ENCODE measurements around the gene TSPO2. TPM values are rescaled to one million over a fixed set of nuclear protein-coding genes. Genes with fewer than 3 reads are reported as not detected.

Gene TSPO2
- polyA plus RNA-seq, 3 donors: not detected

DNA sequence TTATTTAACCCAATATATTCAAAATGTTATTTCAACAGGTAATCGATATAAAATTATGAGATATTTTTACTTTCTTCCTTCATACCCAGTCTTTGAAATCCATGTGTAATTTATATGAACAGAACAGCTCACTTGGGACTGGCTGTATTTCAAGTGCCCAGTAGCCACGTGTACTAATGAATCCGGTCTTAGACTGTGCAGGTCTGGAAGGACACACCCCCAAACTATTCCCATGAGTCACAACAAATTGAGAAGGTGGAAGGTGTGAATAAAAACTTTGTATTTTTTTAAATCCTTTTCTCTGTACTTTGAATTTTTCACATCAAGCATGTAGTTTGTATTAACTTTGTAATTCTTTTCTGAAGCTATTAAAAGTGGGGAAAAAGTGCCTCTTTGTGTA, 6.1 kb upstream of the TSPO2 start:
- TF ChIP-seq, protein P1, sequence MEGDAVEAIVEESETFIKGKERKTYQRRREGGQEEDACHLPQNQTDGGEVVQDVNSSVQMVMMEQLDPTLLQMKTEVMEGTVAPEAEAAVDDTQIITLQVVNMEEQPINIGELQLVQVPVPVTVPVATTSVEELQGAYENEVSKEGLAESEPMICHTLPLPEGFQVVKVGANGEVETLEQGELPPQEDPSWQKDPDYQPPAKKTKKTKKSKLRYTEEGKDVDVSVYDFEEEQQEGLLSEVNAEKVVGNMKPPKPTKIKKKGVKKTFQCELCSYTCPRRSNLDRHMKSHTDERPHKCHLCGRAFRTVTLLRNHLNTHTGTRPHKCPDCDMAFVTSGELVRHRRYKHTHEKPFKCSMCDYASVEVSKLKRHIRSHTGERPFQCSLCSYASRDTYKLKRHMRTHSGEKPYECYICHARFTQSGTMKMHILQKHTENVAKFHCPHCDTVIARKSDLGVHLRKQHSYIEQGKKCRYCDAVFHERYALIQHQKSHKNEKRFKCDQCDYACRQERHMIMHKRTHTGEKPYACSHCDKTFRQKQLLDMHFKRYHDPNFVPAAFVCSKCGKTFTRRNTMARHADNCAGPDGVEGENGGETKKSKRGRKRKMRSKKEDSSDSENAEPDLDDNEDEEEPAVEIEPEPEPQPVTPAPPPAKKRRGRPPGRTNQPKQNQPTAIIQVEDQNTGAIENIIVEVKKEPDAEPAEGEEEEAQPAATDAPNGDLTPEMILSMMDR (IDR thresholded peaks at IDR 0.05): no peak
- Histone ChIP-seq H3K27ac (ENCODE audit: low read depth in 1 of 2, low read length in 2 of 2) (no peak overlapping the region), H3K27me3 (ENCODE audit: control insufficient read depth in 2 of 2, insufficient read depth in 2 of 2, low read length in 2 of 2) (no peaks in the 10 kb centered on the region), H3K4me3 (replicated peaks in 1 of 3; ENCODE audit: low read depth in 2 of 3, low read length in 3 of 3) (no peak overlapping the region), H3K36me3 (replicated peaks in 1 of 2; ENCODE audit: control insufficient read depth in 1 of 2, insufficient read depth in 2 of 2, low read length in 2 of 2) (no peaks in the 10 kb centered on the region), H3K4me2 (replicated peaks; ENCODE audit: extremely low read depth, low read length, poor library complexity, severe bottlenecking) (no peak overlapping the region), H4K20me1 (ENCODE audit: insufficient read depth, low read length) (no peaks in the 10 kb centered on the region), H3K79me2 (ENCODE audit: insufficient read depth, low read length) (no peaks in the 10 kb centered on the region), H2AFZ (ENCODE audit: insufficient read depth, low read depth, low read length, poor library complexity, severe bottlenecking) (no peak overlapping the region), H3K9me3 (replicated peaks in 1 of 2; ENCODE audit: control insufficient read depth in 1 of 2, insufficient read depth in 1 of 2, low read length in 2 of 2) (no peaks in the 10 kb centered on the region), H3K9ac (ENCODE audit: insufficient read depth, low read length, poor library complexity, severe bottlenecking) (no peak overlapping the region), H3K4me1 (ENCODE audit: control insufficient read depth in 1 of 2, insufficient read depth in 2 of 2, low read length in 2 of 2) (no peaks in the 10 kb centered on the region)
- no CpG with 5 or more reads among the region's 3 CpGs for WGBS (ENCODE audit: insufficient coverage)
- no peak for DNase-seq
- no peak overlapping the region for H3K27ac Mint-ChIP-seq
- peaks cover 8% of the 10 kb centered on the region for H3K4me1 Mint-ChIP-seq
- no peak overlapping the region for H3K4me3 Mint-ChIP-seq
- no peaks in the 10 kb centered on the region for H3K9me3 Mint-ChIP-seq
- no peaks in the 10 kb centered on the region for H3K36me3 Mint-ChIP-seq
- H3K27me3 Mint-ChIP-seq (ENCODE audit: low read depth in 3 of 3): peaks cover 0 to 6% (median 0%) of the 10 kb centered on the region in 3 donors
- intact Hi-C loops (cut with micrococcal nuclease): no loop called here

DNA sequence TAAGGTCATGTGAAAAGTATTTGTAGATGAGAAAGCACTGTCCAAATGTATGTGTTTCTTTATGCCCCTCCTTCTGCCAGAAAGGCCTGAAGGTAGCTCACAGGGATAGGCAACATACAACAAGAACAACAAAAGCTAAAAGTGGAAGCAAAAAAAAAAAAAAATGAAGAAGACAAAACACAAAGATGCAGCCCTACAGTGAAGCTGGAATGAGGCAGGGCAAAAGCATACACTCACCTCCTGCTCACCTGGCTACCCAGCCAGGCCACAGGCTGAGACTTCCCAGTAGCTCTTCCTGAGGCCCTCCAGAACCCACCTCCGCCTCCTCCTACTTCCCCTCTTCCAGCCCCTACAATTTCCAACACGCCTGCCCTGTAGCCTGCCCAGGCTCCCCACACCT, 5.7 kb upstream of the TSPO2 start:
- Histone ChIP-seq H3K27ac (ENCODE audit: low read depth in 1 of 2, low read length in 2 of 2) (no peak overlapping the region), H3K36me3 (replicated peaks in 1 of 2; ENCODE audit: control insufficient read depth in 1 of 2, insufficient read depth in 2 of 2, low read length in 2 of 2) (no peaks in the 10 kb centered on the region), H3K9ac (ENCODE audit: insufficient read depth, low read length, poor library complexity, severe bottlenecking) (no peak overlapping the region), H3K79me2 (ENCODE audit: insufficient read depth, low read length) (no peaks in the 10 kb centered on the region), H3K4me3 (replicated peaks in 1 of 3; ENCODE audit: low read depth in 2 of 3, low read length in 3 of 3) (no peak overlapping the region), H4K20me1 (ENCODE audit: insufficient read depth, low read length) (no peaks in the 10 kb centered on the region), H3K27me3 (ENCODE audit: control insufficient read depth in 2 of 2, insufficient read depth in 2 of 2, low read length in 2 of 2) (no peaks in the 10 kb centered on the region), H2AFZ (ENCODE audit: insufficient read depth, low read depth, low read length, poor library complexity, severe bottlenecking) (no peak overlapping the region), H3K4me1 (ENCODE audit: control insufficient read depth in 1 of 2, insufficient read depth in 2 of 2, low read length in 2 of 2) (no peaks in the 10 kb centered on the region), H3K9me3 (replicated peaks in 1 of 2; ENCODE audit: control insufficient read depth in 1 of 2, insufficient read depth in 1 of 2, low read length in 2 of 2) (no peaks in the 10 kb centered on the region), H3K4me2 (replicated peaks; ENCODE audit: extremely low read depth, low read length, poor library complexity, severe bottlenecking) (no peak overlapping the region)
- TF ChIP-seq, protein P1 (IDR thresholded peaks at IDR 0.05): no peak
- Mint-ChIP-seq H3K27ac (no peak overlapping the region), H3K4me1 (peaks cover 8% of the 10 kb centered on the region), H3K9me3 (no peaks in the 10 kb centered on the region), H3K4me3 (no peak overlapping the region), H3K27me3 (ENCODE audit: low read depth in 3 of 3) (peaks cover 0 to 6% (median 0%) of the 10 kb centered on the region in 3 donors), H3K36me3 (no peaks in the 10 kb centered on the region)
- 96% methylated on average over 2 of the region's 2 CpGs for WGBS (ENCODE audit: insufficient coverage)
- intact Hi-C loops (cut with micrococcal nuclease): no loop called here
- no peak for DNase-seq
